ENCODE data around the gene ALAS1.

- TF ChIP-seq CTCF (IDR thresholded peaks at IDR 0.05) (peak in 5 of 7 experiments; percentile 8 to 42 (median 32)), POLR2A (IDR thresholded peaks at IDR 0.05) (peak; percentile 82 to 92 (median 90))
Measured at GRCh38 chr3:52197842-52198625, at the start of gene ALAS1.

Data from body of pancreas (tissue), 4 donors.